NB4 (cell line): Measurements from ENCODE around the gene ANKRD13D.

Experiments used
- POLR2A ChIP-seq: IDR thresholded peaks from 2 replicates; pipeline ENCODE4 v1.6.1; 2011; ENCODE audit warnings: mild to moderate bottlenecking; ENCODE audit not compliant: insufficient read length; ENCODE audit errors: extremely low read depth
- TF ChIP-seq, protein P1 (sequence below): IDR thresholded peaks from one replicate; pipeline ENCODE4 v1.5.1; 2012; ENCODE audit warnings: low read depth, low read length
- TF ChIP-seq, protein P2 (sequence below): IDR thresholded peaks from 2 replicates; pipeline ENCODE4 v1.6.1; 2011; ENCODE audit warnings: low read depth, low read length

DNA sequence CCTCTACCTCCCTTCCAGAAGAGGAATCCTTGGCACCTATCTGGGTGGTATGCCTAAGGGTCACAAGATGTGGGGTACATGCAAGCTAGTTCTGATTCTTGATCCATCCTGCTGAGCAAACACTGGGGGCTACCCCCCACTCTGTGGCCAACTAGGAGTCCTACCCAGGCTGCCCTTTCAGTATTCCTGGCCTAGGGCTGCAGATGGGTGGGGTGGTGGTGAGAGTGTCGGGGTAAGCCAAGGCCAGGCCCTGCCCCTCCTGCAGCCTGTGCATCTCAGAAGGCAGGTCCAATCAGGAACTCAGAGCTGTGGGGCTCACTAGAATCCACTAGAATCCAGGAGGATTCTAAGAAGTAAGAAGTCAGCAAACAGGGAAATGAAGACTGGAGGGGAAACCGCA lies 25.1 kb downstream of the ANKRD13D start:
- TF ChIP-seq, protein P1, sequence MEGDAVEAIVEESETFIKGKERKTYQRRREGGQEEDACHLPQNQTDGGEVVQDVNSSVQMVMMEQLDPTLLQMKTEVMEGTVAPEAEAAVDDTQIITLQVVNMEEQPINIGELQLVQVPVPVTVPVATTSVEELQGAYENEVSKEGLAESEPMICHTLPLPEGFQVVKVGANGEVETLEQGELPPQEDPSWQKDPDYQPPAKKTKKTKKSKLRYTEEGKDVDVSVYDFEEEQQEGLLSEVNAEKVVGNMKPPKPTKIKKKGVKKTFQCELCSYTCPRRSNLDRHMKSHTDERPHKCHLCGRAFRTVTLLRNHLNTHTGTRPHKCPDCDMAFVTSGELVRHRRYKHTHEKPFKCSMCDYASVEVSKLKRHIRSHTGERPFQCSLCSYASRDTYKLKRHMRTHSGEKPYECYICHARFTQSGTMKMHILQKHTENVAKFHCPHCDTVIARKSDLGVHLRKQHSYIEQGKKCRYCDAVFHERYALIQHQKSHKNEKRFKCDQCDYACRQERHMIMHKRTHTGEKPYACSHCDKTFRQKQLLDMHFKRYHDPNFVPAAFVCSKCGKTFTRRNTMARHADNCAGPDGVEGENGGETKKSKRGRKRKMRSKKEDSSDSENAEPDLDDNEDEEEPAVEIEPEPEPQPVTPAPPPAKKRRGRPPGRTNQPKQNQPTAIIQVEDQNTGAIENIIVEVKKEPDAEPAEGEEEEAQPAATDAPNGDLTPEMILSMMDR, result no peak
- TF ChIP-seq, protein P2, sequence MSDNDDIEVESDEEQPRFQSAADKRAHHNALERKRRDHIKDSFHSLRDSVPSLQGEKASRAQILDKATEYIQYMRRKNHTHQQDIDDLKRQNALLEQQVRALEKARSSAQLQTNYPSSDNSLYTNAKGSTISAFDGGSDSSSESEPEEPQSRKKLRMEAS, result no peak
- TF ChIP-seq POLR2A, result no peak
